HG03135 (cell line): Measurements from ENCODE around the gene IPO13.

Experiments used
- ATAC-seq: cut with Tn5 transposase; IDR thresholded peaks from one replicate; pipeline ENCODE4 v1.9.1; 2021; ENCODE audit warnings: mild to moderate bottlenecking, moderate library complexity; ENCODE audit not compliant: unreplicated experiment

IPO13 gene

GRCh38 chr1:43985984-43986595 lies 39.3 kb downstream of the IPO13 start:
- no peak for ATAC-seq

GRCh38 chr1:43986712-43987111 lies 40.0 kb downstream of the IPO13 start:
- ATAC-seq: no peak

GRCh38 chr1:43987159-43987902 lies 40.6 kb downstream of the IPO13 start:
- no peak for ATAC-seq

- no peak for ATAC-seq
Measured at GRCh38 chr1:43990271-43991199, 43.8 kb downstream of the IPO13 start.

GRCh38 chr1:43991200-43991475 lies 44.4 kb downstream of the IPO13 start:
- no peak for ATAC-seq

- peak; percentile 64 for ATAC-seq
Measured at GRCh38 chr1:43991476-43992231, 44.9 kb downstream of the IPO13 start, which contains the start of gene CCDC24. TSS of gene CCDC24 (plus strand) at chr1:43991599. CDS start at chr1:43991879, 280 bp downstream.

GRCh38 chr1:43992232-43992995 lies 45.7 kb downstream of the IPO13 start:
- no peak for ATAC-seq

- no peak for ATAC-seq
Measured at GRCh38 chr1:43993206-43993914, 46.6 kb downstream of the IPO13 start.

GRCh38 chr1:43994071-43994470 lies 47.3 kb downstream of the IPO13 start:
- no peak for ATAC-seq

- ATAC-seq: no peak
Measured at GRCh38 chr1:43994794-43995790, 48.3 kb downstream of the IPO13 start.

GRCh38 chr1:43995984-43996732 lies 49.4 kb downstream of the IPO13 start:
- no peak for ATAC-seq

- ATAC-seq: no peak
Measured at GRCh38 chr1:43996733-43997115, 50.0 kb downstream of the IPO13 start.

- ATAC-seq: no peak
Measured at GRCh38 chr1:43997295-43997999, 50.7 kb downstream of the IPO13 start.

- no peak for ATAC-seq
Measured at GRCh38 chr1:43998000-43998378, 51.2 kb downstream of the IPO13 start.

- ATAC-seq: no peak
Measured at GRCh38 chr1:43999455-43999854, 52.7 kb downstream of the IPO13 start.

- no peak for ATAC-seq
Measured at GRCh38 chr1:44000122-44000665, 53.4 kb downstream of the IPO13 start.

GRCh38 chr1:44002165-44002564 lies 55.4 kb downstream of the IPO13 start:
- no peak for ATAC-seq
